ENCODE results near the gene SYK.

Gene SYK

DNA sequence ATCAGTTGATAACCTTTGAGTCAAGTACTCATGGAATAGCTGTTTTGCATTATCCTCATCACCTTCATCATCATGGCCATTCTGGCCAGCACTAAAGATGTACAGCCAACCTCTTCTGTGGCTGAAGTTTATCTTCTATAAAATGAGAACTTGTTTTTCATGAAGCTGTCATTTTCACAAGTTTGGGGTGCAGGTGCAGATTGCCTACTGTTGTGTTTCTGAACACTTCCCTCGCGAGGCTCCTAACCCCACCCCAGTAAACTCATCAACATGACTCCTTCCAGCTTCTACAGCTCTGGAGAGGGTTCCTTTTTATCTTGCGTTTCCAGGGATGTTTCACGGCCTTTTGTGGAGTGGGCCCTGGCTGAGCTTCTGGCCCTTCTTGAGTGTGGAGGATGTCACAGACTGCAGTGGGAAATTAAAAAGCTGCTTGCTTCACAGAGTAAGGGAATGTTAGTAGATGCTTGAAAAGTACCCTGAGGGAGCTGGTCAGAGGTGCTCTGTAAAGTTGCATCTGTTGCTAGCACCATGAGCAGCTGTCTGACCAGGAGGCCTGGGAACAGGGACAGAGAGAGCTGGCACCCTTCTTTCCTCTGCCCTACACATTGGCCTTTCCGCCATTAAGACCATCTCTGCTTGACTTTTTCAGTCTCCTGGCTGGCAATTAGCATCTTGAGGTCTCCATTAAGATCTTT, 24.9 kb downstream of the SYK start:
- no peak for DNase-seq

DNA sequence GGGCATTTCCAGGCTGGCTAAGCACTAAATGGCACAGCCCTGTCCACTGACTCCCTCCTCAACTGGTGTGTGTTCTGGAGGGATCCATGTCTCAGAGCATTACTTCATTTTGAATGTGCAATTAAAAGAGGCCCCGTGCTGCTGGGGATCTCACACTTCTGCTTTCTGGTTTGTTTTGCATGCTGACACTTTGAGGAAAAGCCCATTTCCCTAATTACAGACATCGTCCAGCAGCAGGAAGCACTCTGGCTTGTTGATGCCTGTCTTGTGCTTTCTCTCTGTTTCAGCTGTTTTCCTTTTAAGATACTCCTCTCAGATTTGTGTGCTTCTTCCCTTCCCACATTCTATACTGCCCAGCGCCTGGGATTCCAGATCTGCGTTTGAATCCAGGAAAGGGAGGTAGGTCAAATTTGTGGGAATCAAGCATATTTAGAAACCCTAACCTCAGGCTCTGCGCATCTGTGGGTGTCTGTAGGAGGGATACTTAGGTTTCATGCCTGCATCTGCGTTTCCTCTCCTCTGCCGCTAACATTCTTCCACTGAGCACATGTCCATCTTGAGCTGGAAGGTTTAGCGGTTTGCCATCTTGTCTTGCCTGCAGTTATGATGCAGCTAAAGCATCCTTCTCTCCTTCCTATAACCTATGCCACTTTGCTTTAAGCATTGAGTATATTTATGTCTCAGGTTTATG, 25.7 kb downstream of the SYK start:
- no peak for DNase-seq

DNA sequence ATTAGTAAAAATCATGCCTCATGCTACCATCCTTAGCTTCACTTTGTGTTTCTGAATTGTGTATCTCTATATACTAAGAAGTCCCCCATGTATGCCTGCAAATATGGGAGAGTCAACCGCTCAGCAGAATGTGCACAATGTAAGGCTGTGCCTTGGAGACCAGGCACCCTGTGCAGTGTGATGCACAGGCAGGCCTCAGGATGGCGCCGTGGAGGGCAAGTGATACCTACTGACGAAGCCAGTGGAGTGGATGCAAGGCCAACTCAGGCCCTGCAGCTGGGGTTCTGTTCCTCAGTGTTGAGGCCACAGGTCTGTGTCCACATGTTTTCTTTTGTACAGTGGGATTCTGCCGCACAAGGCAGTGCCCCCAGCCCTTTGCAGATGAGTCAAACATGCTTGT, 28.4 kb downstream of the SYK start:
- no peak for DNase-seq

DNA sequence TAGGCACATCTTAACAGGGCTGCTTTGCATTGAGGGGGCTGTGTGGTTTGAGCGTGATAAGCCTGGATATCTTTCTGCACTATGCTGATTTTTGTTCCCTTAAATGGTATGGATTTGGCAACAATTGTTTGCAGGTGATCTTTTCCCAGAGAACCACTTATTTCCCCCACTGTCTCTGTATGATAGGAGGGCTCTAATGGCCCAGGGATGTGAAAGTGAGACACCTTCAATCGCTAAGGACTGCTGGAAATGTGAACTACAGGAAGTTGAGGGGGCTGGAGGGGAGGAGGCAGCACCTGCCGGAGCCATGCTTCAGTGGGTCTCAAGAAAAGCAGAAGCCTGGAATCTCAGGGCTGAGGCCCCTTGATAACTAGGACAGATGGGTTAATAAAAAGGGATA, 29.4 kb downstream of the SYK start:
- no peak for DNase-seq

- no peak for DNase-seq
These were observed 30.6 kb downstream of the SYK start for GRCh38 chr9:90832261-90832660.

DNA sequence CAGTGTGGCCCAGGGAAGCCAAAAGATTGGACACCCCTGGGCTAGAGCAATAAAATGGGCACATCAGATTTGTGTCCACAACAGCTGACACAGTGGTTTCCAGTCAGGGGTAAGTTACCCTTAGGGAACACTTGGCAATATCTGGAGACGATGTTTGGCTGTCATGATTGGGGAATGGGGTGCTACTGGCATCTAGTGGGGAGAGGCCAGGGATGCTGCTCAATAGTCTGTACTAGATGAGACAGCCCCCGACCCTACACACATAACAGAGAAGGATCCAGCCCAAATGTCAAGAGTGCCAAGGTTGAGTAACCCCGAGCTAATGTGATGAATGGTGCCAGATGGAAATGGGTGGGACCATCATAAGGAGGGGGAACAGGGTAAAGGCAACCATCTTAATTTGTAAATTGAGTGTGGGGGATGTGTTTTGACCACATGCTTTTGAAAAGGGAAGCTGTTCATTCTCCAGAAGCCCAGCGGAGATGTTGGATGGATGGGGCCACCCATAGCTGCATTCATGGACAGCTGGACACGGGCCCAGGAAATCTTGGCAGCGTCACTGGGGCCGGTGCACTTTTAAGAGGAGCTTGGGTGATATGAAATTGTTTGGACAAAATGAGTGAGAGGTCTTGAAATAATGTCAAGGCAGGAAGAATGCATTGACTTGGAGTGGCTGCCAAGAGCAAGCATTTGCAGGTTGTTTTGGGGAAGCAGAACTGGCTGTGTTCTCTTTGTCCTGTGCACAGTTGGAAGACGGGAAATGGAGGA, 33.4 kb downstream of the SYK start:
- DNase-seq, result peak; percentile 12

DNA sequence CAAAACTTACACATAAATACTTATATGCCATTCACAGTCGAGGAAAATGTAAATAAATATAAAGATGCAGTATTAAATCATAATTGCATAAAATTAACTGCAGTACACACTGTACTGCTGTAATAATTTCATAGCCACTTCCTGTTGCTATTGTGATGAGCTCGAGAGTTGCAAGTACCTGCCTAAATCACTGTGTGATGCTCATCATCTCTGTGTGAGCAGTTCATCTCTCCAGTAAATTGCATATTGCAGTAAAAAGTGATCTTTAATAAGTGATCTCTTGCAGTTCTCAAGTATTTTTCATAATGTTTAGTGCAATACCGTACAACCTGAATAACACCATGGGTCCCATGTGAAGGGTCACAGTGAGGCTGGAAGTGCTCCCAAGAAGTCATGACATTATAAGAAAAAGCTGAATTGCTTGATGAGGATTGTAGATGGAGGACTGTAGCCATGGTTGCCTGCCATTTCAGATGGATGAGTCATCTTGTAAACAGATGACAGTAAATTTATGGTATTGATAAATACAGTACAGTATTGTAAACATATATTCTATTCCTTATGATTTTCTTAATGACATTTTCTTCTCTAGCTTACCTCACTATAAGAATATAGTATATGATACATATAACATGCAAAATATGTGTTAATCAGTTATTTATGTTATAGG, 34.9 kb downstream of the SYK start:
- DNase-seq, result no peak

GRCh38 chr9:90838098-90838497, 36.5 kb downstream of the SYK start:
- no peak for DNase-seq

DNA sequence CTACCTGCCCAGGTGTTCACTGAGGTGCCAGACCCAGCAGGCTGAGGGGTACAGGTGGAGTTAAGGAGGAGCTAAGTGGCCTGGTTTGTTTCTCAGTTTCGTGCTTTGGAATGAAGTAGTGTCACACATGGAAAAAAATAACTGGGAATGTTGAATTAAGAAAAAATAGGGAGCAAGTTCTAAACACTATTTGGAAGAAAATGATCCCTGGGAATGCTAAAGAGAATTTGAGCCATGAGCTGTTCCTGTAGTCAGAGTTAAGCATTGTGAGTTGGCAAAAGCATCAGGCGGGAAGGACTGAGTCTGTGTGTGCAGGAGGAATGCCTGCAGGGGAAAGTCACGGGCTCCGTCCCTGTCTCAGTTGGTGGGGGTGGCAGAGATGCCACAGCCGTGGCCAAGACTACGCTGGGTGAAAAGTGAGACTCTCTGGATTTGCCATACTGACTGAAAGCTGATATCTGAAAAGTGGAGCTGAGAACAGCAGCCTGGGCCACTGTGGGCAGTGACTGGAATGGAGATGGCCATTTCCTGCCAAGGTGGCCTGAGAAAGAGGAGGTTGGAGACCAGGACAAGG, 37.0 kb downstream of the SYK start:
- no peak for DNase-seq

- DNase-seq, result no peak
These were observed 37.6 kb downstream of the SYK start for GRCh38 chr9:90839183-90839728.

- no peak for DNase-seq
These were observed 39.1 kb downstream of the SYK start for GRCh38 chr9:90840696-90841095.

GRCh38 chr9:90841213-90841612, 39.6 kb downstream of the SYK start:
- no peak for DNase-seq

DNA sequence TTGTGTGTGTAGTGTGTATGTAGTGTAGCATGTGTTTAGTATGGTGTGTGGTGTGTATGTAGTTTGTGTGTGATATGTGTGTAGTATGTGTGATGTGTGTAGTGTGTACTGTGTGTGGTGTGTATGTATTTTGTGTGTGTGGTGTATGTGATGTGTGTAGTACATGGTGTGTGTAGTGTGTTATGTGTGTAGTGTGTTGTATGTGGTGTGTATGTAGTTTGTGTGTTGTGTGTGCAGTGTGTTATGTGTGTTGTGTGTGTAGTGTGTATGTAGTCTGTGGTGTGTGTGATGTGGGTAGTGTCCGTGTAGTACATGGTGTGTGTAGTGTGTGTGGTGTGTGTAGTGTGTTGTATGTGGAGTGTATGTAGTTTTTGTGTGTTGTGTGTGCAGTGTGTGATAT, 40.0 kb downstream of the SYK start:
- DNase-seq, result no peak

GRCh38 chr9:90842176-90842777, 40.7 kb downstream of the SYK start:
- DNase-seq, result no peak

DNA sequence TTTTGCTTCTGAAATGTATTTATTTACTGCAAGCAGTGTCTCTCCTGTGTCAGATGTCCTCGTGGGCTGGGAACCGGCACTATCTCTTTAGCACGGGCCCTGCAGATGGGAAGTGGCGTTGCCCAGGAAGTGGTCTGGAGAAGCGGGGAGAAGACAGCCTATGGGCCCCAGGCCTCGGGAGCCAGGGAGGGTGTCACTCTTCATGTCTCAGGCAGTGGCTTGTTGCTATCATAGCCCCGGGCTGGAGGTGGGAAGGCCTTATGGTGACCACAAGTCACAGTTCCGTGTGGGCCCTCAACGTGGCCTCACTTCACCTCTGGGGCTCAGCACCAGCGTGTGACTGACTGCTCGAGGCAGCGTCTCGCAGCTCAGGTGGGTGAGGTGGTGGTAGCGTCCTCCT, 41.4 kb downstream of the SYK start:
- DNase-seq, result no peak

- DNase-seq, result no peak
These were observed 41.9 kb downstream of the SYK start for GRCh38 chr9:90843525-90843924.

GRCh38 chr9:90844326-90844725, 42.7 kb downstream of the SYK start:
- no peak for DNase-seq

DNA sequence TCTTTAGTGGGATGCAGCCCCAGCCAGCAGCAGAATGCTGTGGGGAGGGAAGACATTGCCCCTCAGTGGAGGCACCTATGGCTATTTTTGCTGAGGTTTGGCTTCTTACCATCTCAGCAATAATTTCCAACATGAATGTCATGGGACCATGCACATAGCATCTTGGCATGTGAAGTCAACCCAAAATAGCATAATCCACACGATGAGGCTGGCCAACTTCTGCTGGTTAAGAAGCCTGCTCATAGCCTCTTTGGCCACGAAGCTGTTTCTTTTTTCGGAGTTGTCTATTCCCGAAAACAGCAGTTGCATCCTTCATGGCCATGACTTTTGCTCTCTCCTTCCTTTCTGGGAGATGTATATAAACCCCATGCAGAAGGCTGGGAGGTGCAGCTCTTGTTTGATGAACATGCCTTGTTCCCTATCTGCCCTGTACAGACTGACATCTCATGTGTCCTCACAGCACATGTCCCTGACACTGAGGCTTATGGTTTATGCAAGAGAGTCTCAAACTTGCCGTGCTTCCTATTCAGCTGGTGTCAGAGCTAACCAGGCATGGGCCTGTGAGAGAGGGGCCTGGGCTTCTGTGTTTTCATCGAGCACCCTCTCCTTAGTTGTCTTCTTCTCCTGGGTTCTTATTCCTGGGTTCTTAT, 45.3 kb downstream of the SYK start:
- DNase-seq, result no peak

GRCh38 chr9:90847971-90848370, 46.4 kb downstream of the SYK start:
- no peak for DNase-seq

DNA sequence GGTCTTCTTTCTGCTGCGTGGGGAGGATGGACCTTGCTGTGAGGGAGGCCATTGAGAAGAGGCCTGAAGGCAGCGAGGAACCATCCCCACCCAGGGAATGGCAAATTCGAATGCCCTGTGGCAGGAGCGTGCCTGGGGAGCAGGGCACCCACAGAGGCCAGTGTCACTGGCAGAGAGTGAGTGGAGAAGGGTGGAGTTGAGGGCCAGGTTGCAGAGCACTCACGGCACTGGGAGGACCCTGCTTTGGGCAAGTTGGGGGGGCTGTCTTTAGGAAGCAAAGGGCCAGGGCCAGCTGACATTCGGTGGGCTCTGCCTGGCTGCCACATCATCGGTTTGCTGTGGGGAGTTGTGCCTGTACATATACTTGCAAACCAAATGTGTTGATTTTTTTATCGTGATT, 47.2 kb downstream of the SYK start:
- DNase-seq, result no peak

- no peak for DNase-seq
These were observed 49.8 kb downstream of the SYK start for GRCh38 chr9:90851444-90851843.

DNA sequence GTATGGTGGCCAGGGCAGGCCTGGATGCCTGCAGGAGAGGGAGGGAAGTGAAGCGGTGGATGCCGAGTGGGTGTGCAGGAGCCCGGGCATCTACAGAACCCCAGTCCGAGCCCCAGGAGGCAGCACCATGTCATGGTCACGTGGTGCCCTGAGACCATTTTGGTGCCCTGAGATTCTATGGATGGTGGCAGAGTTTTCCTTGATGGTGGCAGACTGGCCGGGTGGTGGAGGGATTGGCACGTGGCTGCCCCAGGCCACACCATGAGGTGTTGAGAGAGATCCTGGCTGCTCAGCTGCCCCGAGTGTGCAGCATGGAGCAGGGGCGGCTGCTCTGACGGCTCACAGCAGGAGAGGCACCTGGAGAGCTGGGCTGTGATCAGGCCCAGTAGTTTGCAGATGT, 52.3 kb downstream of the SYK start:
- no peak for DNase-seq

Measured in NCI-H1694 treated with DMSO at 0.1 percent for 48 hours (cell line).